Measurements from ENCODE around the gene FCRL4.

DNA sequence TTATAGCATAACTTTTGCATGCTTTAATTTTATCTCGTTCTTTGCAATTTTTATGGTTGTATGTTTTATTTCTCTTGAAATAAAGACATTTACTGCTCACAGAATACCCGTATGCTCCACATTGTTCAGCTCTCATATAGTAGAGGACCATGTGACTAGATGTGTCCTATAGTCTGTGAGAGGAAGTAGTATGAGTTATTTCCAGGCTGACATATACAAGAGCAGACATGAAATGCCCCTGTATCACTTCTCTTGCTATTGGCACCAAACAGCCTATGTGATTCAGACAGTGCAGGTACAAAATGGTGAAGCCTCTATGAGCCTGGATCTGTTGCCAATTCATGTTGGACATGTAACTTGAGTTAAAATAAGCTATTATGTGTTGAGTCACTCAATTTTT, 39.8 kb downstream of the FCRL4 start:
- TF ChIP-seq MAX (IDR thresholded peaks at IDR 0.05) (no peak), EP300 (IDR thresholded peaks at IDR 0.05; ENCODE audit: borderline replicate concordance) (no peak), CEBPB (IDR thresholded peaks at IDR 0.05) (no peak)

All from Ishikawa (cell line).